ENCODE data around the gene MOXD1.

DNA sequence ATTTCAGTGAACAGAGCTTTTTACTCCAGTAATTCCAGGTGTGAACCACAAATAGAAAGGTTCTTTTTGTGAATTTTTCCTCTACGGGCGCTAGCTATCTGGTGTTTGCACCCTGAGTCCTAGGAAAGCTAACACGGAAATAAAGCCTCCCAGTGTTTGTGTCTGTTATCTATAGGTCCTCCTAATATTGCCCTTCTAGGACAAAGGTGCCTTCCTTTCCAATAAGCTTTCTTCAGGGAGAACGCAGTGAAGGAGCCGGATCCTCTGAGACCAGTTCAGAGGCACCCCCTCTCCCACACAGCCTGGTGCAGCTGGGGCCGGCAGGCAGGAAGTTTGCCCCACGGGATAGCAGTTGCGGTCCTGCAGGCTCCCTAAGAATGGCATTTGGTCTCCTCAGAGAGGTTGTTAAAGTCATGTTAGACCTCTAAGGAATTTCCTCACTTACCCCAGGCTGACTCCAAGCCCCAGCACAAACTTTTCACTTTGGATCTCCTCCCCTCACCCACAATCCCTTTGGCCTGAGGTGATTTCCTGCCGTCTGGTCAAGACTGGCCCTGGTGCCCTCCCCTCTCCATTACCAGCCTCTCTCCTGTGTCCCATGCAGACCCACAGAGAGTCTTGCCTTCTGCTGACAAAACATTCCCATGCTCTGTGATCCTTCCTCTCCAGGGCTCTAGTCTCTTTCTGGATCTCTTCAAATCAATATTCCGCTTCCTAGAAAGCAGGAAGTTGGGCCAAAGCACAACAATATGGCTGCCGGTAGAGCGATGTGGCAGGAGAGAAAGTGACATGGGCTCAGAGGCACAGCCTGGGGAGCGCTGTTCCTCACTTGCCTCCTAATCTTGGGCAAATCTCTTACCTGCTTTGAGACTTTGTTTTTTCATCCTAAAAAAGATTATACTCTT is 126.0 kb downstream of the MOXD1 start:
- TF ChIP-seq CTCF (IDR thresholded peaks at IDR 0.05) (no peak), POLR2A (IDR thresholded peaks at IDR 0.05) (no peak)

All from thyroid gland (tissue), 4 donors.